DMS79 (cell line): ENCODE results near the gene TESK2.
"Not testable (repeated sequence)": the region's sequence is repeated elsewhere in the genome, so short reads cannot be mapped to it uniquely, and the experiment has no call there.

ENCODE experiments used
- DNase-seq: peaks from one replicate; lab custom pipeline; 2025; lab: John Stamatoyannopoulos, UW

Gene TESK2

GRCh38 chr1:45473302-45473701 lies 17.7 kb downstream of the TESK2 start:
- no peak for DNase-seq

- DNase-seq: no peak
Observed at GRCh38 chr1:45470306-45470798, 20.6 kb downstream of the TESK2 start.

- not testable (repeated sequence) for DNase-seq
Observed at GRCh38 chr1:45467353-45467752, 23.6 kb downstream of the TESK2 start.

- no peak for DNase-seq
Observed at GRCh38 chr1:45465277-45465676, 25.7 kb downstream of the TESK2 start.

- DNase-seq: no peak
Observed at GRCh38 chr1:45458894-45459293, 32.1 kb downstream of the TESK2 start.

- DNase-seq: no peak
Observed at GRCh38 chr1:45456531-45456930, 34.4 kb downstream of the TESK2 start.

- DNase-seq: no peak
Observed at GRCh38 chr1:45455162-45455561, 35.8 kb downstream of the TESK2 start.

GRCh38 chr1:45454464-45454863 lies 36.5 kb downstream of the TESK2 start:
- DNase-seq: no peak

- DNase-seq: no peak
Observed at GRCh38 chr1:45452503-45452902, 38.5 kb downstream of the TESK2 start.

GRCh38 chr1:45448357-45448756 lies 42.6 kb downstream of the TESK2 start:
- no peak for DNase-seq

GRCh38 chr1:45446950-45447672 lies 43.9 kb downstream of the TESK2 start:
- no peak for DNase-seq

- no peak for DNase-seq
Observed at GRCh38 chr1:45446530-45446929, 44.4 kb downstream of the TESK2 start.

GRCh38 chr1:45444609-45445131 lies 46.3 kb downstream of the TESK2 start:
- no peak for DNase-seq

GRCh38 chr1:45443580-45444446 lies 47.1 kb downstream of the TESK2 start:
- DNase-seq: no peak

GRCh38 chr1:45442272-45442671 lies 48.7 kb downstream of the TESK2 start:
- DNase-seq: no peak

- DNase-seq: no peak
Observed at GRCh38 chr1:45437323-45437722, 53.6 kb downstream of the TESK2 start.

GRCh38 chr1:45430490-45430889 lies 60.5 kb downstream of the TESK2 start:
- DNase-seq: no peak

GRCh38 chr1:45429561-45430159 lies 61.3 kb downstream of the TESK2 start:
- DNase-seq: no peak

- DNase-seq: no peak
Observed at GRCh38 chr1:45423906-45424678, 66.9 kb downstream of the TESK2 start.

GRCh38 chr1:45421935-45422334 lies 69.0 kb downstream of the TESK2 start:
- no peak for DNase-seq

GRCh38 chr1:45414746-45415145 lies 76.2 kb downstream of the TESK2 start:
- no peak for DNase-seq

GRCh38 chr1:45412899-45413298 lies 78.1 kb downstream of the TESK2 start:
- DNase-seq: no peak
